ENCODE data around the gene PTPN23. TPM values are rescaled to one million over a fixed set of nuclear protein-coding genes. Genes with fewer than 3 reads are reported as not detected.

Gene PTPN23
- total and polyA plus RNA-seq, 2 of the 8 experiments (the other 6 are each of a cell fraction or from before 2014, with no cell fraction given) = 2.9 to 46.7 TPM

GRCh38 chr3:47410417-47410720 lies 29.5 kb downstream of the PTPN23 start (continued):
- TF ChIP-seq ZNF274 (IDR thresholded peaks at IDR 0.05; ENCODE audit: borderline replicate concordance, extremely low read depth, low read length) = no peak
- no peak for TF ChIP-seq NRF1 (IDR thresholded peaks at IDR 0.05; ENCODE audit: low read depth, low read length)
- TF ChIP-seq TEAD4 (IDR thresholded peaks at IDR 0.05; ENCODE audit: low read depth, low read length) = no peak
- no peak for TF ChIP-seq SUZ12 (IDR thresholded peaks at IDR 0.05; ENCODE audit: low read length)
- TF ChIP-seq NANOG (IDR thresholded peaks at IDR 0.05; ENCODE audit: insufficient read depth, low read depth, low read length, poor library complexity, severe bottlenecking) = no peak
